ENCODE measurements around the gene ADD2. TPM values are rescaled to one million over a fixed set of nuclear protein-coding genes. Genes with fewer than 3 reads are reported as not detected.

ADD2 gene
- total RNA-seq, 1 experiment from 2014 or later, result 3.5 TPM

GRCh38 chr2:70778676-70779075, 10.7 kb upstream of the ADD2 start:
- no peaks in the 10 kb centered on the region for H3K9me3 ChIP-seq (ENCODE audit: insufficient read depth, low read depth)
- H4K20me1 ChIP-seq (ENCODE audit: insufficient read depth), result no peaks in the 10 kb centered on the region; the same call in 1 of the 2 replicates
- no peak for DNase-seq
- POLR2A ChIA-PET (ENCODE audit: unreplicated experiment), result no interaction called here
- CTCF ChIA-PET, result no interaction called here
- H2AFZ ChIP-seq, result no peak overlapping the region
- BruUV-seq (replicated peaks), result no TSS peak
- no peaks in the 10 kb centered on the region for H3F3A ChIP-seq (ENCODE audit: insufficient read depth, low read depth)
- 0 out of 2 replicates have a peak, but pooled peaks cover under 1% of the 10 kb centered on the region for H3K27me3 ChIP-seq (ENCODE audit: insufficient read depth, low read depth)
- TF ChIP-seq, protein P1, sequence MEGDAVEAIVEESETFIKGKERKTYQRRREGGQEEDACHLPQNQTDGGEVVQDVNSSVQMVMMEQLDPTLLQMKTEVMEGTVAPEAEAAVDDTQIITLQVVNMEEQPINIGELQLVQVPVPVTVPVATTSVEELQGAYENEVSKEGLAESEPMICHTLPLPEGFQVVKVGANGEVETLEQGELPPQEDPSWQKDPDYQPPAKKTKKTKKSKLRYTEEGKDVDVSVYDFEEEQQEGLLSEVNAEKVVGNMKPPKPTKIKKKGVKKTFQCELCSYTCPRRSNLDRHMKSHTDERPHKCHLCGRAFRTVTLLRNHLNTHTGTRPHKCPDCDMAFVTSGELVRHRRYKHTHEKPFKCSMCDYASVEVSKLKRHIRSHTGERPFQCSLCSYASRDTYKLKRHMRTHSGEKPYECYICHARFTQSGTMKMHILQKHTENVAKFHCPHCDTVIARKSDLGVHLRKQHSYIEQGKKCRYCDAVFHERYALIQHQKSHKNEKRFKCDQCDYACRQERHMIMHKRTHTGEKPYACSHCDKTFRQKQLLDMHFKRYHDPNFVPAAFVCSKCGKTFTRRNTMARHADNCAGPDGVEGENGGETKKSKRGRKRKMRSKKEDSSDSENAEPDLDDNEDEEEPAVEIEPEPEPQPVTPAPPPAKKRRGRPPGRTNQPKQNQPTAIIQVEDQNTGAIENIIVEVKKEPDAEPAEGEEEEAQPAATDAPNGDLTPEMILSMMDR (conservative IDR thresholded peaks at IDR 0.05), result no peak
- no peak for TF ChIP-seq EZH2 (IDR thresholded peaks at IDR 0.05; ENCODE audit: low read depth)
- H3K4me1 ChIP-seq (replicated peaks; ENCODE audit: insufficient read depth), result peaks cover 7% of the 10 kb centered on the region
- intact Hi-C loops (cut with micrococcal nuclease; ENCODE audit: unreplicated experiment), result no loop called here
- H3K79me2 ChIP-seq (ENCODE audit: low read depth), result no peaks in the 10 kb centered on the region
- H3K4me3 ChIP-seq, result no peak overlapping the region
- no peaks in the 10 kb centered on the region for H3K9me2 ChIP-seq (ENCODE audit: insufficient read depth)
- no peaks in the 10 kb centered on the region for H3K36me3 ChIP-seq (ENCODE audit: low read depth)
- no peak overlapping the region for H3K27ac ChIP-seq
- no peak overlapping the region for H3K4me2 ChIP-seq

GRCh38 chr2:70777450-70777849, 9.4 kb upstream of the ADD2 start:
- no peak overlapping the region for H3K4me2 ChIP-seq

DNA sequence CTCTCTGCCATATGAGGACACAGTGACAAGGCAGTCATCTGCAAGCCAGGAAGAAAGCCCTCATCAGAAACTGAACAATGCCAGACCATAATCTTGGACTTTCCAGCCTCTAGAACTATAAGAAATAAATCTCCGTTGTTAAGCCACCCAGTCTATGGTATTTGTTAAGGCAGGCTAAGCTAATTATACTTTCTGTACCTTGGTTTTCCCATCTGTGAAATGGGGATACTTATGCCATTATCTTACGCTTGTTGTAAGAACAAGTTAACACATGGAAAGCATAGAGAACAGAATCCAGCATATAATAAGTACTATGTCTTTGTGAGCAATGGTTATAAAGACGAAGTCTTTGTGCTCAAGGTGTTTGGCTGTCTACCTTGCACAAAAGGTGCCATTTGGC, 8.3 kb upstream of the ADD2 start:
- TF ChIP-seq, protein P1 (conservative IDR thresholded peaks at IDR 0.05), result no peak
- TF ChIP-seq EZH2 (IDR thresholded peaks at IDR 0.05; ENCODE audit: low read depth), result no peak
- no TSS peak for BruUV-seq (replicated peaks)
- H3K36me3 ChIP-seq (ENCODE audit: low read depth), result no peaks in the 10 kb centered on the region
- H3K4me3 ChIP-seq, result no peak overlapping the region
- ChIA-PET POLR2A (ENCODE audit: unreplicated experiment) (no interaction called here), CTCF (no interaction called here)
- peaks cover 7% of the 10 kb centered on the region for H3K4me1 ChIP-seq (replicated peaks; ENCODE audit: insufficient read depth)
- no peak for DNase-seq
- no peaks in the 10 kb centered on the region for H4K20me1 ChIP-seq (ENCODE audit: insufficient read depth)
- H3K79me2 ChIP-seq (ENCODE audit: low read depth), result no peaks in the 10 kb centered on the region
- no peak overlapping the region for H3K27ac ChIP-seq
- no peaks in the 10 kb centered on the region for H3K9me3 ChIP-seq (ENCODE audit: insufficient read depth, low read depth)
- H3F3A ChIP-seq (ENCODE audit: insufficient read depth, low read depth), result no peaks in the 10 kb centered on the region
- H3K27me3 ChIP-seq (ENCODE audit: insufficient read depth, low read depth), result 0 out of 2 replicates have a peak, but pooled peaks cover 8% of the 10 kb centered on the region
- H3K9me2 ChIP-seq (ENCODE audit: insufficient read depth), result no peaks in the 10 kb centered on the region
- intact Hi-C loops (cut with micrococcal nuclease; ENCODE audit: unreplicated experiment), result no loop called here
- no peak overlapping the region for H3K4me2 ChIP-seq
- no peak overlapping the region for H2AFZ ChIP-seq

More at GRCh38 chr2:70777450-70777849, 9.4 kb upstream of the ADD2 start:
- H3K4me1 ChIP-seq (replicated peaks; ENCODE audit: insufficient read depth), result peaks cover 7% of the 10 kb centered on the region
- H3K79me2 ChIP-seq (ENCODE audit: low read depth), result no peaks in the 10 kb centered on the region
- no TSS peak for BruUV-seq (replicated peaks)
- H3K27ac ChIP-seq, result no peak overlapping the region
- no peaks in the 10 kb centered on the region for H3F3A ChIP-seq (ENCODE audit: insufficient read depth, low read depth)
- no peak overlapping the region for H2AFZ ChIP-seq
- POLR2A ChIA-PET (ENCODE audit: unreplicated experiment), result no interaction called here
- CTCF ChIA-PET, result no interaction called here
- H3K36me3 ChIP-seq (ENCODE audit: low read depth), result no peaks in the 10 kb centered on the region
- H3K4me3 ChIP-seq, result no peak overlapping the region
- no peaks in the 10 kb centered on the region for H3K9me3 ChIP-seq (ENCODE audit: insufficient read depth, low read depth)
- 0 out of 2 replicates have a peak, but pooled peaks cover 5% of the 10 kb centered on the region for H3K27me3 ChIP-seq (ENCODE audit: insufficient read depth, low read depth)
- no peak for TF ChIP-seq EZH2 (IDR thresholded peaks at IDR 0.05; ENCODE audit: low read depth)
- TF ChIP-seq, protein P1 (conservative IDR thresholded peaks at IDR 0.05), result no peak
- intact Hi-C loops (cut with micrococcal nuclease; ENCODE audit: unreplicated experiment), result no loop called here
- no peaks in the 10 kb centered on the region for H3K9me2 ChIP-seq (ENCODE audit: insufficient read depth)
- H4K20me1 ChIP-seq (ENCODE audit: insufficient read depth), result no peaks in the 10 kb centered on the region; the same call in 1 of the 2 replicates
- DNase-seq, result no peak

Data from PC-9 (cell line).